OCI-LY3 (cell line): ENCODE results near the gene EFHD1.

ENCODE experiments used
- H2AFZ ChIP-seq: fragments of 200-600, 300-600 bp; shearing (Covaris generic); 2 replicates; pipeline ENCODE4 v1.6.0; 2014; ENCODE audit warnings: antibody characterized with exemption, low read depth, low read length
- H3K27ac ChIP-seq: fragments of 200-600, 300-600 bp; sonication (generic); 2 replicates; pipeline ENCODE4 v1.5.1; 2014; ENCODE audit warnings: mild to moderate bottlenecking, low read length, moderate library complexity, mixed read lengths
- H3K27me3 ChIP-seq: fragments of 200-600, 300-600 bp; sonication (generic); 2 replicates; pipeline ENCODE4 v1.6.1; 2014; ENCODE audit warnings: low read depth, low read length, mixed read lengths
- H3K36me3 ChIP-seq: fragments of 200-600, 300-600 bp; sonication (generic); replicated peaks from 2 replicates; pipeline ENCODE3; 2014; ENCODE audit warnings: low read depth, low read length, mixed read lengths
- H3K4me1 ChIP-seq: fragments of 300-600, 200-600 bp; sonication (generic); 2 replicates; pipeline ENCODE4 v1.6.1; 2014; ENCODE audit warnings: low read length, mixed read lengths
- H3K4me2 ChIP-seq: fragments of 200-600, 300-600 bp; sonication (generic); 2 replicates; pipeline ENCODE4 v1.6.1; 2014; ENCODE audit warnings: low read length, mixed read lengths
- H3K4me3 ChIP-seq: fragments of 300-600, 200-600 bp; sonication (generic); 2 replicates; pipeline ENCODE4 v1.5.1; 2014; ENCODE audit warnings: antibody characterized with exemption, mild to moderate bottlenecking, low read length, moderate library complexity
- H3K79me2 ChIP-seq: fragments of 300-600, 200-600 bp; shearing (Covaris generic); 2 replicates; pipeline ENCODE4 v1.6.1; 2014; ENCODE audit warnings: mild to moderate bottlenecking, low read length, mixed read lengths
- H3K9ac ChIP-seq: fragments of 300-600, 200-600 bp; shearing (Covaris generic); 2 replicates; pipeline ENCODE4 v1.6.0; 2014; ENCODE audit warnings: mild to moderate bottlenecking, low read length, moderate library complexity
- H3K9me3 ChIP-seq: fragments of 200-600, 300-600 bp; shearing (Covaris generic); 2 replicates; pipeline ENCODE4 v1.6.1; 2014; ENCODE audit warnings: low read length, mixed read lengths; ENCODE audit not compliant: insufficient read depth
- H4K20me1 ChIP-seq: fragments of 200-600, 300-600 bp; sonication (generic); 2 replicates; pipeline ENCODE4 v1.6.1; 2016; ENCODE audit warnings: low read length, mixed read lengths; ENCODE audit not compliant: insufficient read depth
- EZH2phosphoT487 ChIP-seq: fragments of 200-600 bp; shearing (Covaris generic); IDR thresholded peaks from 2 replicates; pipeline ENCODE4 v1.6.1; 2018; ENCODE audit warnings: antibody characterized with exemption, mixed run types, low read depth
- TF ChIP-seq, protein P1 (sequence below): fragments of 200-600, 300-600 bp; sonication (generic); IDR thresholded peaks from 2 replicates; pipeline ENCODE4 v1.5.1; 2014; ENCODE audit warnings: antibody characterized with exemption, low read length, low read depth

EFHD1 gene

DNA sequence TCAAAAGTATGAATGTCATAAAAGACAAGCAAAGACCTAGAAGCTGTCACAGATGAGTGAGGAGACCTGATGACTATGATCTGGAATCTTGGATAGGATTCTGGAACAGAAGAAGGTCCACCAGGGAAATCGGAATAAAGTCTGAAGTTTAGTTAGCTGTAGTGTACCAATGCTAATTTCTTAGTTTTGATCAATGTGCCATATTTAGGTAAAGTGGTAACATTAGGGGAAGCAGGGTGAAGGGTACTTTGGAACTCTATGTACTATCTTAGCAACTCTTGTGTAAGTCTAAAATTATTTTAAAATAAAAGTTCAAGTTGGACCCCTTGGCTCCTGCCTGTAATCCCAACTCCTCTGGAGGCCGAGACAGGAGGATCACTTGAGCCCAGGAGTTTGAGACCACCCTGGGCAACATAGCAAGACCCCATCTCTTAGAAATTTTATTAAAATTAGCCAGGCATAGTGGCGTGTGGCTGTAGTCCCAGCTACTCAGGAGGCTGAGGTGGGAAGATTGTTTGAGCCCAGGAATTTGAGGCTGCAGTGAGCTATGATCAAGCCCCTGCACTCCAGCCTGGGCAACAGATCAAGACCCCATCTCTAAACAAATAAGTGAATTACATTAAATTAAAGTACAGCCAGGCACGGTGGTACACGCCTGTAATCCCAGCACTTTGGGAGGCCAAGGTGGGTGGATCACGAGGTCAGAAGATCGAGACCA is 35.9 kb upstream of the EFHD1 start:
- no peaks in the 10 kb centered on the region for H4K20me1 ChIP-seq
- H3K4me3 ChIP-seq, result no peak overlapping the region
- H3K36me3 ChIP-seq, result no peaks in the 10 kb centered on the region
- H3K4me1 ChIP-seq, result no peaks in the 10 kb centered on the region
- no peaks in the 10 kb centered on the region for H3K9me3 ChIP-seq
- no peaks in the 10 kb centered on the region for H3K79me2 ChIP-seq
- no peak overlapping the region for H3K9ac ChIP-seq
- no peak overlapping the region for H3K4me2 ChIP-seq
- no peak overlapping the region for H2AFZ ChIP-seq
- no peak for TF ChIP-seq EZH2phosphoT487
- TF ChIP-seq, protein P1, sequence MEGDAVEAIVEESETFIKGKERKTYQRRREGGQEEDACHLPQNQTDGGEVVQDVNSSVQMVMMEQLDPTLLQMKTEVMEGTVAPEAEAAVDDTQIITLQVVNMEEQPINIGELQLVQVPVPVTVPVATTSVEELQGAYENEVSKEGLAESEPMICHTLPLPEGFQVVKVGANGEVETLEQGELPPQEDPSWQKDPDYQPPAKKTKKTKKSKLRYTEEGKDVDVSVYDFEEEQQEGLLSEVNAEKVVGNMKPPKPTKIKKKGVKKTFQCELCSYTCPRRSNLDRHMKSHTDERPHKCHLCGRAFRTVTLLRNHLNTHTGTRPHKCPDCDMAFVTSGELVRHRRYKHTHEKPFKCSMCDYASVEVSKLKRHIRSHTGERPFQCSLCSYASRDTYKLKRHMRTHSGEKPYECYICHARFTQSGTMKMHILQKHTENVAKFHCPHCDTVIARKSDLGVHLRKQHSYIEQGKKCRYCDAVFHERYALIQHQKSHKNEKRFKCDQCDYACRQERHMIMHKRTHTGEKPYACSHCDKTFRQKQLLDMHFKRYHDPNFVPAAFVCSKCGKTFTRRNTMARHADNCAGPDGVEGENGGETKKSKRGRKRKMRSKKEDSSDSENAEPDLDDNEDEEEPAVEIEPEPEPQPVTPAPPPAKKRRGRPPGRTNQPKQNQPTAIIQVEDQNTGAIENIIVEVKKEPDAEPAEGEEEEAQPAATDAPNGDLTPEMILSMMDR, result no peak
- H3K27me3 ChIP-seq, result no peaks in the 10 kb centered on the region
- no peak overlapping the region for H3K27ac ChIP-seq

DNA sequence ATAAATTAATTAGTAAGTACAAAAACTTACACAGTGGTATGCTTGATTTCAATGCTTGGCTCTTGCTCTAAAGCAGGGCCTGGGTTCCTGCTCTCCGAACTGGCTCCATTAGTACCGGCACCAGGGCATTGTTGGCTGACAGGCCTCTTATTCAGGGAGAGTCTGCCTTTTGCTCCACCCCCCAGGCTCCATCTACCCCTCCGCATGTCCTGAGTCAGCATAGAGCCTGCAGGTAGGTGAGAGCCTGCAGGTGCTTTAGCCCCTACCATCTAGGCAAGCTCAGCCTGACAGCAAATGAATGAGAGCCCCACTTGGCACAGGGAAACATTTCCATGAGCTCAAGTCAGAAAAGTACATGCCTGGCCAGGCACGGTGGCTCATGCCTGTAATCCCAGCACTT is 35.1 kb upstream of the EFHD1 start:
- H3K4me3 ChIP-seq, result no peak overlapping the region
- no peak overlapping the region for H3K9ac ChIP-seq
- no peaks in the 10 kb centered on the region for H3K79me2 ChIP-seq
- H3K4me1 ChIP-seq, result no peaks in the 10 kb centered on the region
- no peak overlapping the region for H3K4me2 ChIP-seq
- TF ChIP-seq, protein P1, result no peak
- TF ChIP-seq EZH2phosphoT487, result no peak
- H2AFZ ChIP-seq, result no peak overlapping the region
- no peaks in the 10 kb centered on the region for H3K36me3 ChIP-seq
- no peaks in the 10 kb centered on the region for H3K9me3 ChIP-seq
- H3K27me3 ChIP-seq, result no peaks in the 10 kb centered on the region
- no peak overlapping the region for H3K27ac ChIP-seq
- H4K20me1 ChIP-seq, result no peaks in the 10 kb centered on the region

- H3K4me2 ChIP-seq, result no peak overlapping the region
- no peaks in the 10 kb centered on the region for H3K36me3 ChIP-seq
- H3K79me2 ChIP-seq, result no peaks in the 10 kb centered on the region
- no peaks in the 10 kb centered on the region for H3K9me3 ChIP-seq
- H2AFZ ChIP-seq, result no peak overlapping the region
- H3K4me1 ChIP-seq, result no peaks in the 10 kb centered on the region
- H4K20me1 ChIP-seq, result no peaks in the 10 kb centered on the region
- no peak overlapping the region for H3K27ac ChIP-seq
- no peaks in the 10 kb centered on the region for H3K27me3 ChIP-seq
- H3K9ac ChIP-seq, result no peak overlapping the region
- no peak overlapping the region for H3K4me3 ChIP-seq
- TF ChIP-seq, protein P1, result no peak
- no peak for TF ChIP-seq EZH2phosphoT487
Observed at GRCh38 chr2:232600053-232600773, 33.2 kb upstream of the EFHD1 start.

DNA sequence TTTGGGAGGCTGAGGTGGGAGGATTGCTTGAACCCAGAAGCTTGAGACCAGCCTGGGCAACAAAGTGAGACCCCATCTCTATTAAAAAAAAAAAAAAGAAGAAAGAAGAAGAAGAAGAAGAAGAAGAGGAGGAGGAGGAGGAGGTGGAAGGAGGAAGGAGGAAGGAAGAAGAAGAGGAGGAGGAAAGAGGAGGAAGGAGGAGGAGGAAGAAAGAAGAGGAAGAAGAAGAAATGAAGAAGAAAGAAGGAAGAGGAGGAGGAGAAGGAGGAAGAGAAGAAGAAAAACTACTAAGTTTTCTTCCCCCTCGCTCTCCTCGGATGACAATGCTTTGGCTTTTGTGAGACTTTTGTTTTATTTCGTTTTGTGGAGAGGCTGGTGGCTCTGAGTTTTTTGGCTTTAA is 30.1 kb upstream of the EFHD1 start:
- H4K20me1 ChIP-seq, result no peaks in the 10 kb centered on the region
- no peak overlapping the region for H3K4me2 ChIP-seq
- H3K9ac ChIP-seq, result no peak overlapping the region
- H2AFZ ChIP-seq, result no peak overlapping the region
- no peaks in the 10 kb centered on the region for H3K27me3 ChIP-seq
- no peaks in the 10 kb centered on the region for H3K79me2 ChIP-seq
- no peak overlapping the region for H3K4me3 ChIP-seq
- no peaks in the 10 kb centered on the region for H3K36me3 ChIP-seq
- H3K9me3 ChIP-seq, result no peaks in the 10 kb centered on the region
- TF ChIP-seq EZH2phosphoT487, result no peak
- TF ChIP-seq, protein P1, result no peak
- no peaks in the 10 kb centered on the region for H3K4me1 ChIP-seq
- no peak overlapping the region for H3K27ac ChIP-seq
